KMS-11 (cell line): Measurements from ENCODE around the gene LRRC17.
"Not testable (repeated sequence)": the region's sequence is repeated elsewhere in the genome, so short reads cannot be mapped to it uniquely, and the experiment has no call there.

ENCODE experiments used
- H2AFZ ChIP-seq: fragments of 200-600 bp; sonication (generic); 2 replicates; pipeline ENCODE4 v1.6.1; 2016; ENCODE audit warnings: antibody characterized with exemption, mixed run types, low read depth
- H3K27ac ChIP-seq: fragments of 200-600 bp; sonication (generic); 2 replicates; pipeline ENCODE4 v1.6.1; 2016; ENCODE audit warnings: mild to moderate bottlenecking, mixed run types
- H3K27me3 ChIP-seq: fragments of 200-600 bp; sonication (generic); 2 replicates; pipeline ENCODE4 v1.6.1; 2017; ENCODE audit warnings: mild to moderate bottlenecking, low read depth, mixed run types, moderate library complexity; ENCODE audit not compliant: insufficient read depth
- H3K36me3 ChIP-seq: fragments of 200-600 bp; sonication (generic); 2 replicates; pipeline ENCODE4 v1.6.1; 2017; ENCODE audit warnings: mild to moderate bottlenecking, mixed run types; ENCODE audit not compliant: insufficient read depth
- H3K4me1 ChIP-seq: fragments of 200-600 bp; sonication (generic); 2 replicates; pipeline ENCODE4 v1.6.1; 2016; ENCODE audit warnings: mild to moderate bottlenecking, low read depth, mixed run types; ENCODE audit not compliant: poor library complexity, severe bottlenecking
- H3K4me2 ChIP-seq: fragments of 200-600 bp; sonication (generic); 2 replicates; pipeline ENCODE4 v1.7.0; 2016; ENCODE audit warnings: mild to moderate bottlenecking, mixed run types
- H3K4me3 ChIP-seq: fragments of 200-600 bp; sonication (generic); IDR thresholded peaks from 2 replicates; pipeline ENCODE4 v1.6.1; 2017; ENCODE audit warnings: low read depth, low read length, mixed read lengths; ENCODE audit not compliant: insufficient read depth
- H3K79me2 ChIP-seq: fragments of 200-600 bp; sonication (generic); 2 replicates; pipeline ENCODE4 v1.6.1; 2016; ENCODE audit warnings: low read depth, mixed run types; ENCODE audit not compliant: insufficient read depth
- H3K9ac ChIP-seq: fragments of 200-600 bp; sonication (generic); 2 replicates; pipeline ENCODE4 v1.6.1; 2016; ENCODE audit warnings: mild to moderate bottlenecking, mixed run types
- H4K20me1 ChIP-seq: fragments of 200-600 bp; sonication (generic); 2 replicates; pipeline ENCODE4 v1.6.1; 2016; ENCODE audit warnings: mild to moderate bottlenecking, mixed run types; ENCODE audit not compliant: insufficient read depth
- CTCF ChIP-seq: fragments of 200-600 bp; sonication (generic); conservative IDR thresholded peaks from 2 replicates; pipeline ENCODE4 v1.6.1; 2017; ENCODE audit warnings: low read depth, mild to moderate bottlenecking, antibody characterized with exemption, low read length, moderate library complexity, mixed read lengths

LRRC17 gene

GRCh38 chr7:102898532-102898859 is 14.3 kb upstream of the LRRC17 start:
- Histone ChIP-seq H3K4me1 (no peaks in the 10 kb centered on the region), H3K79me2 (no peaks in the 10 kb centered on the region), H4K20me1 (no peaks in the 10 kb centered on the region), H3K9ac (no peak overlapping the region), H2AFZ (no peak overlapping the region), H3K4me3 (no peak overlapping the region), H3K4me2 (no peak overlapping the region), H3K36me3 (no peaks in the 10 kb centered on the region), H3K27ac (no peak overlapping the region), H3K27me3 (no peaks in the 10 kb centered on the region)
- TF ChIP-seq CTCF, result no peak

GRCh38 chr7:102902052-102902451 is 10.7 kb upstream of the LRRC17 start:
- H3K36me3 ChIP-seq, H4K20me1 ChIP-seq, H3K27me3 ChIP-seq, H2AFZ ChIP-seq, H3K27ac ChIP-seq, H3K4me1 ChIP-seq, H3K79me2 ChIP-seq, H3K4me2 ChIP-seq, H3K9ac ChIP-seq, H3K4me3 ChIP-seq: not testable (repeated sequence)

GRCh38 chr7:102903576-102903975 is 9.2 kb upstream of the LRRC17 start:
- H3K4me3 ChIP-seq, H3K9ac ChIP-seq, H3K27ac ChIP-seq, H3K4me2 ChIP-seq, H4K20me1 ChIP-seq, H3K79me2 ChIP-seq, H3K4me1 ChIP-seq, H3K27me3 ChIP-seq, H2AFZ ChIP-seq, H3K36me3 ChIP-seq: not testable (repeated sequence)

- Histone ChIP-seq H3K9ac (no peak overlapping the region), H3K4me3 (no peak overlapping the region), H2AFZ (no peak overlapping the region), H3K4me2 (no peak overlapping the region), H3K79me2 (no peaks in the 10 kb centered on the region), H3K27me3 (no peaks in the 10 kb centered on the region), H3K4me1 (no peaks in the 10 kb centered on the region), H4K20me1 (no peaks in the 10 kb centered on the region), H3K27ac (no peak overlapping the region), H3K36me3 (no peaks in the 10 kb centered on the region)
- TF ChIP-seq CTCF, result no peak
Observed at GRCh38 chr7:102908676-102909075, 4.1 kb upstream of the LRRC17 start.

GRCh38 chr7:102913826-102914225 is 1.0 kb downstream of the LRRC17 start:
- H3K4me3 ChIP-seq, result no peak overlapping the region

More at GRCh38 chr7:102913826-102914225, 1.0 kb downstream of the LRRC17 start:
- no peak for TF ChIP-seq CTCF
- Histone ChIP-seq H4K20me1 (no peaks in the 10 kb centered on the region), H3K4me1 (no peaks in the 10 kb centered on the region), H3K27ac (no peak overlapping the region), H3K27me3 (no peaks in the 10 kb centered on the region), H3K9ac (no peak overlapping the region), H3K79me2 (no peaks in the 10 kb centered on the region), H3K4me2 (no peak overlapping the region), H2AFZ (no peak overlapping the region), H3K36me3 (no peaks in the 10 kb centered on the region)
